Natural killer cell (primary cell): Measurements from ENCODE around the gene ISL2. TPM values are rescaled to one million over a fixed set of nuclear protein-coding genes. Genes with fewer than 3 reads are reported as not detected.

Source experiments
- ATAC-seq, 3 donors: fragments of 150-1000 bp in 2 of 3; fragments of 200-7000 bp in 1 of 3; cut with Tn5 transposase; 1 replicate in 1 of 3; 2 replicates in 2 of 3; pipeline ENCODE4 v1.10.0; 2021; ENCODE audit warnings: mild to moderate bottlenecking in 2 of 3, moderate library complexity in 2 of 3
- DNase-seq, 2 donors: peaks; one replicate each; pipeline versions ENCODE4 v3.0.0 to v3.0.0-alpha.2; 2013 to 2021; ENCODE audit warnings: mixed read lengths in 1 of 2
- H3K27ac ChIP-seq: one replicate; pipeline ENCODE4 v1.5.1; 2013; ENCODE audit warnings: mild to moderate bottlenecking, low read length
- H3K27me3 ChIP-seq: one replicate; pipeline ENCODE4 v1.6.1; 2013; ENCODE audit warnings: low read length; ENCODE audit not compliant: control insufficient read depth, insufficient read depth
- H3K36me3 ChIP-seq: one replicate; pipeline ENCODE4 v1.6.1; 2013; ENCODE audit warnings: low read length; ENCODE audit not compliant: control insufficient read depth, insufficient read depth
- H3K4me1 ChIP-seq: one replicate; pipeline ENCODE4 v1.6.1; 2013; ENCODE audit warnings: low read length; ENCODE audit not compliant: control insufficient read depth, insufficient read depth
- H3K4me3 ChIP-seq: one replicate; pipeline ENCODE4 v1.5.1; 2013; ENCODE audit warnings: low read length
- H3K9me3 ChIP-seq: one replicate; pipeline ENCODE4 v1.6.1; 2013; ENCODE audit warnings: low read length; ENCODE audit not compliant: control insufficient read depth, insufficient read depth
- H3K27ac Mint-ChIP-seq, 2 donors: one replicate each; pipeline ENCODE4 v1.8.0; 2022; ENCODE audit warnings: mild to moderate bottlenecking in 2 of 2, mixed read lengths in 2 of 2, moderate library complexity in 1 of 2
- H3K27me3 Mint-ChIP-seq, 2 donors: one replicate each; pipeline ENCODE4 v1.8.0; 2022; ENCODE audit warnings: low read depth in 2 of 2, mixed read lengths in 2 of 2
- H3K36me3 Mint-ChIP-seq: one replicate; pipeline ENCODE4 v1.8.0; 2022; ENCODE audit warnings: mixed read lengths
- H3K4me1 Mint-ChIP-seq, 2 donors: one replicate each; pipeline ENCODE4 v1.8.0; 2022; ENCODE audit warnings: mixed read lengths in 2 of 2
- H3K4me3 Mint-ChIP-seq: one replicate; pipeline ENCODE4 v1.8.0; 2022; ENCODE audit warnings: mild to moderate bottlenecking, moderate library complexity, mixed read lengths
- H3K9me3 Mint-ChIP-seq, 2 donors: one replicate each; pipeline ENCODE4 v1.8.0; 2022; ENCODE audit warnings: mixed read lengths in 2 of 2
- WGBS: methylation state at CpG from one replicate; pipeline ENCODE4 v1.1.7; 2013; ENCODE audit warnings: missing lambda C conversion rate; ENCODE audit not compliant: insufficient coverage; 5-methylcytosine and 5-hydroxymethylcytosine counted together
- intact Hi-C: fragments of 100-400 bp; cut with micrococcal nuclease; formaldehyde crosslinking; loops from one replicate; pipeline ENCODE4 v1.14.2; 2022
- total RNA-seq, 4 donors: library from RNA; stranded (reverse); fragments of 120-200 nt in 1 of 4; gene quantifications; one replicate each; pipeline versions ENCODE4 v1.2.3 to v1.2.4, GENCODE V29; 2013 to 2022
- TF ChIP-seq, protein P1 (sequence below): fragments of 200-600 bp; IDR thresholded peaks from one replicate; pipeline ENCODE4 v1.8.0; 2022; ENCODE audit warnings: antibody characterized with exemption

ISL2 gene
- total RNA-seq, 3 donors from 2014 or later (not counting 1 experiment from before 2014, with no cell fraction given), result not detected

GRCh38 chr15:76337059-76337695 is 604 bp downstream of the ISL2 start:
- ATAC-seq, result no peak
- peaks cover 74% of the 10 kb centered on the region for H3K4me1 ChIP-seq
- intact Hi-C loops, result no loop called here
- Mint-ChIP-seq H3K9me3 (no peaks in the 10 kb centered on the region), H3K4me3 (peak overlapping the region; percentile 70), H3K36me3 (no peaks in the 10 kb centered on the region), H3K27me3 (peaks cover 73 to 79% of the 10 kb centered on the region in 2 donors), H3K27ac (peak overlapping the region; percentile 35 to 52), H3K4me1 (peaks cover 59 to 68% of the 10 kb centered on the region in 2 donors)
- TF ChIP-seq, protein P1, sequence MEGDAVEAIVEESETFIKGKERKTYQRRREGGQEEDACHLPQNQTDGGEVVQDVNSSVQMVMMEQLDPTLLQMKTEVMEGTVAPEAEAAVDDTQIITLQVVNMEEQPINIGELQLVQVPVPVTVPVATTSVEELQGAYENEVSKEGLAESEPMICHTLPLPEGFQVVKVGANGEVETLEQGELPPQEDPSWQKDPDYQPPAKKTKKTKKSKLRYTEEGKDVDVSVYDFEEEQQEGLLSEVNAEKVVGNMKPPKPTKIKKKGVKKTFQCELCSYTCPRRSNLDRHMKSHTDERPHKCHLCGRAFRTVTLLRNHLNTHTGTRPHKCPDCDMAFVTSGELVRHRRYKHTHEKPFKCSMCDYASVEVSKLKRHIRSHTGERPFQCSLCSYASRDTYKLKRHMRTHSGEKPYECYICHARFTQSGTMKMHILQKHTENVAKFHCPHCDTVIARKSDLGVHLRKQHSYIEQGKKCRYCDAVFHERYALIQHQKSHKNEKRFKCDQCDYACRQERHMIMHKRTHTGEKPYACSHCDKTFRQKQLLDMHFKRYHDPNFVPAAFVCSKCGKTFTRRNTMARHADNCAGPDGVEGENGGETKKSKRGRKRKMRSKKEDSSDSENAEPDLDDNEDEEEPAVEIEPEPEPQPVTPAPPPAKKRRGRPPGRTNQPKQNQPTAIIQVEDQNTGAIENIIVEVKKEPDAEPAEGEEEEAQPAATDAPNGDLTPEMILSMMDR, result no peak
- no peak overlapping the region for H3K27ac ChIP-seq
- H3K27me3 ChIP-seq, result peaks cover 70% of the 10 kb centered on the region
- DNase-seq, result peak in 1 of 2 donors; percentile 52
- WGBS, result 9% methylated on average over 25 of the region's 25 CpGs
- peak overlapping the region; percentile 8 for H3K4me3 ChIP-seq
- no peaks in the 10 kb centered on the region for H3K36me3 ChIP-seq
- no peaks in the 10 kb centered on the region for H3K9me3 ChIP-seq

DNA sequence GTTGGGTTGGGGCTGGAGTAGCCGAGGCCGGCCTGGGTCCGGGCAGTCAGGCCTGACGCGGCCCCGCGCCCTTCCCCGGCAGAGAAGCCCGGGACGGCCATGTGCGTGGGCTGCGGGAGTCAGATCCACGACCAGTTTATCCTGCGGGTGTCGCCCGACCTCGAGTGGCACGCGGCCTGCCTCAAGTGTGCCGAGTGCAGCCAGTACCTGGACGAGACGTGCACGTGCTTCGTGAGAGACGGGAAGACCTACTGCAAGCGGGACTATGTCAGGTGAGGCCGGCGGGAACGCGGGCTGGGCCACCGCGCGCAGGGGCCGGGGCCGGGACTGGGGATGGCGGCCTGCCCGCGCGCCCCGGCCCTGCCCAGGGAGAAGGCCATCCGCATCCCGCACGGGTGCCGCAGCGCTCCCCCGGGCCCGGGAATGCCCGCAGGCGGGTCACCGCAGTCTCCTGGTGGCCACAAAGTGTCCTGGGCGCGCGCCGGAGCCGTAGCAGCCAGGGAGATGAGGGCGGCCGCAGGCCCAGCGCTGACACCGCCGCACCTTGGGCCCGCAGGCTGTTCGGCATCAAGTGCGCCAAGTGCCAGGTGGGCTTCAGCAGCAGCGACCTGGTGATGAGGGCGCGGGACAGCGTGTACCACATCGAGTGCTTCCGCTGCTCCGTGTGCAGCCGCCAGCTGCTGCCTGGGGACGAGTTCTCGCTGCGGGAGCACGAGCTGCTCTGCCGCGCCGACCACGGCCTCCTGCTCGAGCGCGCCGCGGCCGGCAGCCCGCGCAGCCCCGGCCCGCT is 1.3 kb downstream of the ISL2 start:
- H3K36me3 ChIP-seq, result no peaks in the 10 kb centered on the region
- no peaks in the 10 kb centered on the region for H3K36me3 Mint-ChIP-seq
- DNase-seq (peak in 1 of 2 donors; percentile 60), ATAC-seq (peak in 2 of 3 donors; percentile 12 to 33)
- H3K9me3 ChIP-seq, result no peaks in the 10 kb centered on the region
- no peaks in the 10 kb centered on the region for H3K9me3 Mint-ChIP-seq
- peaks cover 66 to 72% of the 10 kb centered on the region in 2 donors for H3K27me3 Mint-ChIP-seq
- H3K27me3 ChIP-seq, result peaks cover 72% of the 10 kb centered on the region
- intact Hi-C loops, result no loop called here
- TF ChIP-seq, protein P1, result no peak
- peak overlapping the region in 1 of 2 donors; percentile 52 for H3K27ac Mint-ChIP-seq
- H3K27ac ChIP-seq, result no peak overlapping the region
- peak overlapping the region; percentile 70 for H3K4me3 Mint-ChIP-seq
- H3K4me1 Mint-ChIP-seq, result peaks cover 59 to 70% of the 10 kb centered on the region in 2 donors
- 6% methylated on average over 89 of the region's 89 CpGs for WGBS
- no peak overlapping the region for H3K4me3 ChIP-seq
- H3K4me1 ChIP-seq, result peaks cover 77% of the 10 kb centered on the region

DNA sequence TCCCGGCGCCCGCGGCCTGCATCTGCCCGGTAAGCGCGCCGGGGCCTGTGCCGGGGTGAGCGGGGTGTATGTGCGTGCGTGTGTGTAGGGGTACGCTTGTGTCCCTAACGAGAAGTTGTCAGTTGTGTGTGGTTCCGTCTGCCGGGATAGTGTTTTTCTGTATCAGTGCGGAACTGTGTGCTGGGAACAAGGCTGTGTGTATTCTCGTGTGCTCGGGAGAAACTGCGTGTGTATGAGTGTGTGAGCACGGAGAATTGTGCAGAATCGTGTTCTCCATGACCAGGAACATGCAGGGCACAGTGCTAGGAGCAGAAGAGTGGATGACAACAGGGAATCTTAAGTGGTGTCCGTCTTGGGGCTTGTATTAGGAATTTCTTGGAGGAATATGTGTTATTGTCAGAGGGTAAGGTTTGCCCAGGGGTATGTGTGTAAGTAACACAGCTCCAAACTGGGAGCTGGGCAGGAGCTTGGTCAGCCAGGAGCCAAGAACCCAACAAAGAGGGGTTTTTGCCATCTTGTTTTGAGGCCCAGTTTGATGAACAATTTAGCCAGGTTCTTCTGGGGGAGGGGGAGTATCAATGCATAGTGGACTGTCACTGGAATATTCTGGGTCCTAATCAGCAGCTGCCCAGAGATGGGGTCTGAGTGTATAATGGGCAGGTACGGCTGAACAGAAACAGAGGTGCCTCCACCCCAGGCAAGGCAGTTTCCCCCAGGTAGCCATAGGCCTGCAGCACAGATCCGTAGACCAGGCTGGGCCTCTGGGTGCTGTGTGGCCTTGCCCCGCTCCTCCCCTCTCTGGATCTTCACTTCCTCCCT is 2.1 kb downstream of the ISL2 start:
- intact Hi-C loops, result no loop called here
- TF ChIP-seq, protein P1, result no peak
- Mint-ChIP-seq H3K4me1 (peaks cover 63 to 78% of the 10 kb centered on the region in 2 donors), H3K4me3 (peak overlapping the region; percentile 53), H3K27me3 (peaks cover 66 to 70% of the 10 kb centered on the region in 2 donors), H3K27ac (no peak overlapping the region), H3K36me3 (no peaks in the 10 kb centered on the region), H3K9me3 (no peaks in the 10 kb centered on the region)
- peaks cover 85% of the 10 kb centered on the region for H3K4me1 ChIP-seq
- ATAC-seq, result no peak
- no peak overlapping the region for H3K4me3 ChIP-seq
- WGBS, result 13% methylated on average over 24 of the region's 26 CpGs
- no peaks in the 10 kb centered on the region for H3K9me3 ChIP-seq
- H3K27ac ChIP-seq, result no peak overlapping the region
- peak in 1 of 2 donors; percentile 17 for DNase-seq
- peaks cover 79% of the 10 kb centered on the region for H3K27me3 ChIP-seq
- no peaks in the 10 kb centered on the region for H3K36me3 ChIP-seq
